Smooth muscle cell (in vitro differentiated cells): ENCODE measurements around the gene UTRN. TPM values are rescaled to one million over a fixed set of nuclear protein-coding genes. Genes with fewer than 3 reads are reported as not detected.

ENCODE experiments used
- DNase-seq: peaks from one replicate; lab custom pipeline; 2025; ENCODE audit not compliant: unreplicated experiment; lab: John Stamatoyannopoulos, UW
- H2AFZ ChIP-seq: fragments of 200-600 bp; sonication (generic); 2 replicates; pipeline ENCODE4 v1.6.0; 2016; ENCODE audit warnings: antibody characterized with exemption, low read depth, mild to moderate bottlenecking
- H3F3A ChIP-seq: fragments of 200-600 bp; sonication (generic); 2 replicates; pipeline ENCODE4 v1.6.0; 2017; ENCODE audit warnings: antibody characterized with exemption, low read depth
- H3K27ac ChIP-seq: fragments of 200-600 bp; sonication (generic); 2 replicates; pipeline ENCODE4 v1.5.1; 2016; ENCODE audit warnings: low read depth, mild to moderate bottlenecking
- H3K27me3 ChIP-seq: fragments of 200-600 bp; sonication (generic); 2 replicates; pipeline ENCODE4 v1.6.1; 2016; ENCODE audit warnings: low read depth, mild to moderate bottlenecking
- H3K36me3 ChIP-seq: fragments of 200-600 bp; sonication (generic); 2 replicates; pipeline ENCODE4 v1.5.1; 2016; ENCODE audit warnings: low read depth
- H3K4me1 ChIP-seq: fragments of 200-600 bp; sonication (generic); 2 replicates; pipeline ENCODE4 v1.5.1; 2016; ENCODE audit warnings: low read depth
- H3K4me2 ChIP-seq: fragments of 200-600 bp; sonication (generic); 2 replicates; pipeline ENCODE4 v1.6.0; 2016; ENCODE audit warnings: mild to moderate bottlenecking
- H3K4me3 ChIP-seq: fragments of 200-600 bp; sonication (generic); 2 replicates; pipeline ENCODE4 v1.5.1; 2016; ENCODE audit warnings: mild to moderate bottlenecking
- H3K79me2 ChIP-seq: fragments of 200-600 bp; sonication (generic); 2 replicates; pipeline ENCODE4 v1.6.0; 2016; ENCODE audit warnings: low read depth, mild to moderate bottlenecking
- H3K9ac ChIP-seq: fragments of 200-600 bp; sonication (generic); 2 replicates; pipeline ENCODE4 v1.6.0; 2016; ENCODE audit warnings: low read depth
- H3K9me3 ChIP-seq: fragments of 200-600 bp; sonication (generic); replicated peaks from 2 replicates; pipeline ENCODE4 v1.5.1; 2016; ENCODE audit warnings: low read depth
- H4K20me1 ChIP-seq: fragments of 200-600 bp; sonication (generic); 2 replicates; pipeline ENCODE4 v1.6.0; 2016; ENCODE audit warnings: low read depth
- CTCF ChIP-seq: fragments of 200-600 bp; sonication (generic); IDR thresholded peaks from 2 replicates; pipeline ENCODE4 v1.5.1; 2017; ENCODE audit warnings: borderline replicate concordance, mild to moderate bottlenecking, antibody characterized with exemption; ENCODE audit not compliant: insufficient read depth, poor library complexity, severe bottlenecking
- WGBS: methylation state at CpG from one replicate; pipeline ENCODE4 v1.1.7; 2016; ENCODE audit warnings: low lambda C conversion rate; 5-methylcytosine and 5-hydroxymethylcytosine counted together
- polyA plus RNA-seq: library from polyadenylated mRNA; unstranded; fragments of >200 nt; fragmentation: Nextera tagmentation; extraction: Ambion mirVana; gene quantifications from 2 replicates; pipeline ENCODE4 v1.2.1, GENCODE V29; 2016
- total RNA-seq: library from RNA; depleted of rRNA; stranded (reverse); fragments of >200 nt; gene quantifications from 2 replicates; pipeline ENCODE4 v1.2.3, GENCODE V29; 2014

Gene UTRN
- 35.9 and 47.3 TPM in 2 replicates for total RNA-seq
- 12.6 and 25.2 TPM in 2 replicates for polyA plus RNA-seq

- TF ChIP-seq CTCF: no peak
- peak; percentile 56 for DNase-seq
- peaks cover 16% of the 10 kb centered on the region for H3K79me2 ChIP-seq
Measured at GRCh38 chr6:144284783-144285547, at the start of gene UTRN. TSS of gene UTRN (plus strand) at chr6:144285335. CDS start at chr6:144291829, 6,494 bp downstream.

GRCh38 chr6:144244688-144245087 lies 40.4 kb upstream of the UTRN start:
- TF ChIP-seq CTCF: no peak
- H3K27me3 ChIP-seq: no peaks in the 10 kb centered on the region
- no peak overlapping the region for H2AFZ ChIP-seq
- WGBS: 97% methylated on average over 4 of the region's 4 CpGs
- no peaks in the 10 kb centered on the region for H4K20me1 ChIP-seq
- H3K36me3 ChIP-seq: no peaks in the 10 kb centered on the region
- H3K9ac ChIP-seq: no peak overlapping the region
- H3K9me3 ChIP-seq: no peaks in the 10 kb centered on the region
- H3K4me1 ChIP-seq: peaks cover 9% of the 10 kb centered on the region
- H3K4me2 ChIP-seq: no peak overlapping the region
- no peak overlapping the region for H3K27ac ChIP-seq
- no peaks in the 10 kb centered on the region for H3F3A ChIP-seq
- no peaks in the 10 kb centered on the region for H3K79me2 ChIP-seq
- DNase-seq: no peak
- no peak overlapping the region for H3K4me3 ChIP-seq

More at GRCh38 chr6:144284783-144285547, at the start of gene UTRN:
- Histone ChIP-seq H3K9ac (peak within 1 kb of the TSS; percentile 66), H3K36me3 (no peaks in the 10 kb centered on the region), H3K4me3 (peak within 1 kb of the TSS; percentile 90), H3K4me1 (peaks cover 9% of the 10 kb centered on the region), H2AFZ (peak within 1 kb of the TSS; percentile 93), H3K27ac (peak within 1 kb of the TSS; percentile 60), H4K20me1 (peaks cover 9% of the 10 kb centered on the region), H3K9me3 (no peaks in the 10 kb centered on the region), H3K27me3 (no peaks in the 10 kb centered on the region), H3F3A (peaks cover 22% of the 10 kb centered on the region), H3K4me2 (peak within 1 kb of the TSS; percentile 96)
- 1% methylated on average over 62 of the region's 84 CpGs for WGBS

GRCh38 chr6:144246988-144247387 lies 38.1 kb upstream of the UTRN start:
- H3K4me3 ChIP-seq: no peak overlapping the region
- H3K9me3 ChIP-seq: no peaks in the 10 kb centered on the region
- H3K36me3 ChIP-seq: no peaks in the 10 kb centered on the region
- no peaks in the 10 kb centered on the region for H3K27me3 ChIP-seq
- H3K4me1 ChIP-seq: peaks cover 9% of the 10 kb centered on the region
- H3K9ac ChIP-seq: no peak overlapping the region
- WGBS: 91% methylated on average over 5 of the region's 5 CpGs
- H2AFZ ChIP-seq: no peak overlapping the region
- TF ChIP-seq CTCF: no peak
- no peak overlapping the region for H3K27ac ChIP-seq
- H3K79me2 ChIP-seq: no peaks in the 10 kb centered on the region
- no peak overlapping the region for H3K4me2 ChIP-seq
- DNase-seq: no peak
- no peaks in the 10 kb centered on the region for H3F3A ChIP-seq
- H4K20me1 ChIP-seq: no peaks in the 10 kb centered on the region
